K562 (cell line): ENCODE measurements around the gene SBK3. TPM values are rescaled to one million over a fixed set of nuclear protein-coding genes. Genes with fewer than 3 reads are reported as not detected.

Source experiments
- ADNP ChIP-seq: fragments of 200-800 bp; sonication (Bioruptor generic); IDR thresholded peaks from 2 replicates; pipeline ENCODE4 v1.6.1; 2016; ENCODE audit warnings: missing genetic modification characterization, missing compliant biosample characterization
- CTBP1 ChIP-seq: fragments of 450-650 bp; IDR thresholded peaks from 2 replicates; pipeline ENCODE4 v1.6.1; 2016; ENCODE audit warnings: borderline replicate concordance
- HDAC8 ChIP-seq: fragments of 450-650 bp; IDR thresholded peaks from 2 replicates; pipeline ENCODE4 v1.6.1; 2016; ENCODE audit warnings: mild to moderate bottlenecking, missing genetic modification characterization, moderate library complexity, missing compliant biosample characterization
- KHSRP ChIP-seq: fragments of 450-650 bp; IDR thresholded peaks from 2 replicates; pipeline ENCODE4 v1.6.1; 2017
- NR2C2 ChIP-seq, 2 experiments: fragments of 200-800 bp in 1 of 2; sonication (Bioruptor generic) in 1 of 2; sonication (generic) in 1 of 2; formaldehyde crosslinking in 1 of 2; IDR thresholded peaks; 2 replicates each; pipeline versions ENCODE4 v1.6.1 to v1.8.0; 2016 to 2022; ENCODE audit warnings: mild to moderate bottlenecking in 1 of 2, missing compliant biosample characterization in 1 of 2, missing genetic modification characterization in 1 of 2, missing genetic modification reagents in 1 of 2
- RBFOX2 ChIP-seq: fragments of 200-400 bp; formaldehyde crosslinking; IDR thresholded peaks from 2 replicates; pipeline ENCODE4 v1.6.1; 2017; ENCODE audit warnings: low read depth, mild to moderate bottlenecking, low read length, moderate library complexity
- RBM22 ChIP-seq: fragments of 200-400 bp; formaldehyde crosslinking; IDR thresholded peaks from 2 replicates; pipeline ENCODE4 v1.6.1; 2018; ENCODE audit warnings: low read length, low read depth; ENCODE audit not compliant: poor library complexity, severe bottlenecking
- SIX5 ChIP-seq, 2 experiments: IDR thresholded peaks; 2 replicates each; pipeline ENCODE4 v1.6.1; 2011; ENCODE audit warnings: low read length in 2 of 2, borderline replicate concordance in 1 of 2, low read depth in 1 of 2, mild to moderate bottlenecking in 1 of 2, moderate library complexity in 1 of 2; ENCODE audit not compliant: insufficient read depth in 1 of 2
- SMC3 ChIP-seq: conservative IDR thresholded peaks from 2 replicates; pipeline ENCODE4 v1.6.1; 2011; ENCODE audit warnings: low read depth, low read length, improper control_type of control experiment; ENCODE audit not compliant: insufficient read depth
- TEAD4 ChIP-seq, 2 experiments: sonication (generic) in 1 of 2; formaldehyde crosslinking in 1 of 2; IDR thresholded peaks; 2 replicates each; pipeline versions ENCODE4 v1.6.1 to v1.8.0; 2012 to 2022; ENCODE audit warnings: borderline replicate concordance in 1 of 2, inconsistent platforms in 1 of 2, low read length in 1 of 2, mild to moderate bottlenecking in 1 of 2, missing genetic modification reagents in 1 of 2
- polyA plus RNA-seq, 8 experiments: library from polyadenylated mRNA; depleted of rRNA in 4 of 8; stranded (reverse) in 5 of 8; unstranded in 3 of 8; fragments of >200 nt; fragmentation: Nextera tagmentation in 2 of 8; fragmentation: Illumina TruSeq in 1 of 8; extraction: Ambion mirVana in 2 of 8; extraction: Trizol in 1 of 8; gene quantifications; 2 replicates each; pipeline versions ENCODE4 v1.2.1 to v1.2.3, GENCODE V29; 2011 to 2014; ENCODE audit warnings: inconsistent platforms in 1 of 8, missing spikeins in 1 of 8
- total RNA-seq, 7 experiments: library from RNA; depleted of rRNA in 6 of 7; stranded (reverse); fragments of >200 nt in 6 of 7; fragmentation: Illumina TruSeq in 2 of 7; extraction: Trizol in 2 of 7; gene quantifications; 2 replicates each; pipeline versions ENCODE4 v1.2.1 to v1.2.3, GENCODE V29; 2011 to 2021; ENCODE audit warnings: low replicate concordance in 1 of 7
- TF ChIP-seq, protein P1 (sequence below): fragments of 250-450 bp; sonication (Bioruptor Pico); IDR thresholded peaks from 2 replicates; pipeline ENCODE4 v1.9.0; 2021; ENCODE audit warnings: mild to moderate bottlenecking, inconsistent platforms
- TF ChIP-seq, protein P2 (sequence below): fragments of 450-650 bp; formaldehyde crosslinking; IDR thresholded peaks from 2 replicates; pipeline ENCODE4 v1.4.0; 2022; ENCODE audit warnings: mild to moderate bottlenecking, moderate library complexity
- TF ChIP-seq, protein P3 (sequence below): fragments of 250-450 bp; sonication (Bioruptor Pico); IDR thresholded peaks from 2 replicates; pipeline ENCODE4 v1.5.0; 2021
- TF ChIP-seq, protein P4 (sequence below): fragments of 250-450 bp; sonication (Bioruptor Pico); IDR thresholded peaks from 2 replicates; pipeline ENCODE4 v1.8.0; 2022; ENCODE audit warnings: moderate library complexity, mild to moderate bottlenecking, inconsistent platforms
- TF ChIP-seq, protein P5 (sequence below): fragments of 450-650 bp; formaldehyde crosslinking; IDR thresholded peaks from 2 replicates; pipeline ENCODE4 v1.4.0; 2020; ENCODE audit warnings: mild to moderate bottlenecking, moderate library complexity
- TF ChIP-seq, protein P6 (sequence below): sonication (generic); formaldehyde crosslinking; IDR thresholded peaks from 2 replicates; pipeline ENCODE4 v1.8.1; 2023; ENCODE audit warnings: mild to moderate bottlenecking, missing genetic modification reagents

The SBK3 gene
- total and polyA plus RNA-seq, 9 of the 15 experiments (the other 6 are each of a cell fraction or from before 2014, with no cell fraction given), result 0.11 to 0.43 (median 0.13) TPM; not detected in 6

DNA sequence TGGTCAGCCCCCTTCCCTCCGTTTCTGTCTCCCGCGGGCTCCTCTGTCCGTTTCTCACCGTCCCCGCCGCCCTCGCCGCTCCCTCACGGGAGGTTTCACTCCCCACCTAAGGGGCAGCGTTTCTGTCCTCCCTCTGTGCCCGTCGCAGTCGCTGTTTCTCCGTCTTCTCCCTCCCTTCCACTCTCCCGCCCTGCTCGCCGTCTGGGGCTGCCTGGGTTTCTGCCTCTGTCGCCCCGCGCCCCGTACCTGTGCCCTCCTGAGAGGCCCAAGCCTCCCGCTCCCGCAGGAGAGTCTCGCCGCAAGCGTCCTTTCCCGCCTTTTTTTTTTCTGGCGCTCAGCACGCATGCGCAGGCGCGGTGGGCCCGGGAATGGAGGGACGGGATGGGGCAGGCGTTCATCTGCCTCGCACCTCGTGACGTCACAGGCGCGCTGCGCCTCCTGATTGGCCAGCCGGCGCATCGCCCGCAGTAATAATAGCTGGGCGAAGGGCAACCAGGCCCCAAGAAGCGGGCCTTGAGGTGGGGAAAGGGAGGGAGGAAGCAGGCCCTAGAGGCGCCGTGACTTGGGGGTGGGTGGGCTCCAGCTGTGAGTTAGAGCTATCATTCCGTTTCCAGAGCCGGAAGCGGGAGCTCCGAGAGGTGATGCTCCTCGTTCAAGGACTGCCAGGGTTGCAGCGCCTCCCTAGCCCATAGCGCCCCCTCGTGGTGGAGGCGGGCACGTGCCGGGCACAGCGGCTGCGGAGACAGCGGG lies 41.7 kb downstream of the SBK3 start (continued):
- TF ChIP-seq, protein P1, sequence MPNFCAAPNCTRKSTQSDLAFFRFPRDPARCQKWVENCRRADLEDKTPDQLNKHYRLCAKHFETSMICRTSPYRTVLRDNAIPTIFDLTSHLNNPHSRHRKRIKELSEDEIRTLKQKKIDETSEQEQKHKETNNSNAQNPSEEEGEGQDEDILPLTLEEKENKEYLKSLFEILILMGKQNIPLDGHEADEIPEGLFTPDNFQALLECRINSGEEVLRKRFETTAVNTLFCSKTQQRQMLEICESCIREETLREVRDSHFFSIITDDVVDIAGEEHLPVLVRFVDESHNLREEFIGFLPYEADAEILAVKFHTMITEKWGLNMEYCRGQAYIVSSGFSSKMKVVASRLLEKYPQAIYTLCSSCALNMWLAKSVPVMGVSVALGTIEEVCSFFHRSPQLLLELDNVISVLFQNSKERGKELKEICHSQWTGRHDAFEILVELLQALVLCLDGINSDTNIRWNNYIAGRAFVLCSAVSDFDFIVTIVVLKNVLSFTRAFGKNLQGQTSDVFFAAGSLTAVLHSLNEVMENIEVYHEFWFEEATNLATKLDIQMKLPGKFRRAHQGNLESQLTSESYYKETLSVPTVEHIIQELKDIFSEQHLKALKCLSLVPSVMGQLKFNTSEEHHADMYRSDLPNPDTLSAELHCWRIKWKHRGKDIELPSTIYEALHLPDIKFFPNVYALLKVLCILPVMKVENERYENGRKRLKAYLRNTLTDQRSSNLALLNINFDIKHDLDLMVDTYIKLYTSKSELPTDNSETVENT (CRISPR knock-in tag), result 0 out of 2 replicates have a peak, but pooled peaks have one; percentile 14
- TF ChIP-seq, protein P2, sequence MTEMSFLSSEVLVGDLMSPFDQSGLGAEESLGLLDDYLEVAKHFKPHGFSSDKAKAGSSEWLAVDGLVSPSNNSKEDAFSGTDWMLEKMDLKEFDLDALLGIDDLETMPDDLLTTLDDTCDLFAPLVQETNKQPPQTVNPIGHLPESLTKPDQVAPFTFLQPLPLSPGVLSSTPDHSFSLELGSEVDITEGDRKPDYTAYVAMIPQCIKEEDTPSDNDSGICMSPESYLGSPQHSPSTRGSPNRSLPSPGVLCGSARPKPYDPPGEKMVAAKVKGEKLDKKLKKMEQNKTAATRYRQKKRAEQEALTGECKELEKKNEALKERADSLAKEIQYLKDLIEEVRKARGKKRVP, result no peak
- TF ChIP-seq KHSRP, result peak; percentile 96
- no peak for TF ChIP-seq ADNP
- no peak for TF ChIP-seq SIX5 (IDR thresholded peaks at IDR 0.05; ENCODE audit: borderline replicate concordance in 1 of 2, insufficient read depth in 1 of 2, low read depth in 1 of 2, low read length in 2 of 2)
- TF ChIP-seq HDAC8 (tag), result peak; percentile 81
- peak; percentile 88 for TF ChIP-seq NR2C2 (CRISPR knock-in tag; IDR thresholded peaks at IDR 0.05)
- TF ChIP-seq NR2C2 (tag; IDR thresholded peaks at IDR 0.05), result no peak
- TF ChIP-seq TEAD4 (IDR thresholded peaks at IDR 0.05; ENCODE audit: low read length), result no peak; the same call in none of the 2 replicates
- peak; percentile 100 for TF ChIP-seq TEAD4 (CRISPR knock-in tag; IDR thresholded peaks at IDR 0.05; ENCODE audit: borderline replicate concordance)
- TF ChIP-seq, protein P3, sequence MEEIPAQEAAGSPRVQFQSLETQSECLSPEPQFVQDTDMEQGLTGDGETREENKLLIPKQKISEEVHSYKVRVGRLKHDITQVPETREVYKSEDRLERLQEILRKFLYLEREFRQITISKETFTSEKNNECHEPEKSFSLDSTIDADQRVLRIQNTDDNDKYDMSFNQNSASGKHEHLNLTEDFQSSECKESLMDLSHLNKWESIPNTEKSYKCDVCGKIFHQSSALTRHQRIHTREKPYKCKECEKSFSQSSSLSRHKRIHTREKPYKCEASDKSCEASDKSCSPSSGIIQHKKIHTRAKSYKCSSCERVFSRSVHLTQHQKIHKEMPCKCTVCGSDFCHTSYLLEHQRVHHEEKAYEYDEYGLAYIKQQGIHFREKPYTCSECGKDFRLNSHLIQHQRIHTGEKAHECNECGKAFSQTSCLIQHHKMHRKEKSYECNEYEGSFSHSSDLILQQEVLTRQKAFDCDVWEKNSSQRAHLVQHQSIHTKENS (CRISPR knock-in tag), result no peak
- peak; percentile 72 for TF ChIP-seq RBFOX2
- TF ChIP-seq, protein P4, sequence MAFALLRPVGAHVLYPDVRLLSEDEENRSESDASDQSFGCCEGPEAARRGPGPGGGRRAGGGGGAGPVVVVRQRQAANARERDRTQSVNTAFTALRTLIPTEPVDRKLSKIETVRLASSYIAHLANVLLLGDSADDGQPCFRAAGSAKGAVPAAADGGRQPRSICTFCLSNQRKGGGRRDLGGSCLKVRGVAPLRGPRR (CRISPR knock-in tag), result no peak
- TF ChIP-seq, protein P5, sequence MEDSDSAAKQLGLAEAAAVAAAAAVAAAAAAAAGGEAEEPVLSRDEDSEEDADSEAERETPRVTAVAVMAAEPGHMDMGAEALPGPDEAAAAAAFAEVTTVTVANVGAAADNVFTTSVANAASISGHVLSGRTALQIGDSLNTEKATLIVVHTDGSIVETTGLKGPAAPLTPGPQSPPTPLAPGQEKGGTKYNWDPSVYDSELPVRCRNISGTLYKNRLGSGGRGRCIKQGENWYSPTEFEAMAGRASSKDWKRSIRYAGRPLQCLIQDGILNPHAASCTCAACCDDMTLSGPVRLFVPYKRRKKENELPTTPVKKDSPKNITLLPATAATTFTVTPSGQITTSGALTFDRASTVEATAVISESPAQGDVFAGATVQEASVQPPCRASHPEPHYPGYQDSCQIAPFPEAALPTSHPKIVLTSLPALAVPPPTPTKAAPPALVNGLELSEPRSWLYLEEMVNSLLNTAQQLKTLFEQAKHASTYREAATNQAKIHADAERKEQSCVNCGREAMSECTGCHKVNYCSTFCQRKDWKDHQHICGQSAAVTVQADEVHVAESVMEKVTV (CRISPR knock-in tag), result peak; percentile 88
- TF ChIP-seq SMC3, result peak; percentile 79
- TF ChIP-seq RBM22, result no peak
- TF ChIP-seq CTBP1, result peak; percentile 87
- TF ChIP-seq, protein P6, sequence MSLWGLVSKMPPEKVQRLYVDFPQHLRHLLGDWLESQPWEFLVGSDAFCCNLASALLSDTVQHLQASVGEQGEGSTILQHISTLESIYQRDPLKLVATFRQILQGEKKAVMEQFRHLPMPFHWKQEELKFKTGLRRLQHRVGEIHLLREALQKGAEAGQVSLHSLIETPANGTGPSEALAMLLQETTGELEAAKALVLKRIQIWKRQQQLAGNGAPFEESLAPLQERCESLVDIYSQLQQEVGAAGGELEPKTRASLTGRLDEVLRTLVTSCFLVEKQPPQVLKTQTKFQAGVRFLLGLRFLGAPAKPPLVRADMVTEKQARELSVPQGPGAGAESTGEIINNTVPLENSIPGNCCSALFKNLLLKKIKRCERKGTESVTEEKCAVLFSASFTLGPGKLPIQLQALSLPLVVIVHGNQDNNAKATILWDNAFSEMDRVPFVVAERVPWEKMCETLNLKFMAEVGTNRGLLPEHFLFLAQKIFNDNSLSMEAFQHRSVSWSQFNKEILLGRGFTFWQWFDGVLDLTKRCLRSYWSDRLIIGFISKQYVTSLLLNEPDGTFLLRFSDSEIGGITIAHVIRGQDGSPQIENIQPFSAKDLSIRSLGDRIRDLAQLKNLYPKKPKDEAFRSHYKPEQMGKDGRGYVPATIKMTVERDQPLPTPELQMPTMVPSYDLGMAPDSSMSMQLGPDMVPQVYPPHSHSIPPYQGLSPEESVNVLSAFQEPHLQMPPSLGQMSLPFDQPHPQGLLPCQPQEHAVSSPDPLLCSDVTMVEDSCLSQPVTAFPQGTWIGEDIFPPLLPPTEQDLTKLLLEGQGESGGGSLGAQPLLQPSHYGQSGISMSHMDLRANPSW (CRISPR knock-in tag), result no peak
